Sciatic nerve (tissue), 2 donors: ENCODE measurements around the gene LRP2. TPM values are rescaled to one million over a fixed set of nuclear protein-coding genes. Genes with fewer than 3 reads are reported as not detected.
"Not testable (repeated sequence)": the region's sequence is repeated elsewhere in the genome, so short reads cannot be mapped to it uniquely, and the experiment has no call there.

ENCODE experiments used
- ATAC-seq: fragments of 200-7000 bp; cut with Tn5 transposase; one replicate; pipeline ENCODE4 v1.9.1; 2020; ENCODE audit warnings: mild to moderate bottlenecking, moderate library complexity
- DNase-seq: peaks from one replicate; pipeline ENCODE4 v3.0.0-alpha.2; 2020; ENCODE audit warnings: low spot score
- intact Hi-C: fragments of 100-400 bp; cut with DNase I; formaldehyde crosslinking; loops from one replicate; pipeline ENCODE4 v1.14.2; 2022
- total RNA-seq: library from RNA; stranded (reverse); fragmentation: NEBNext Ultra II Directional; extraction: Animal tissue kit (Norgen Biotek cat#: 25700); gene quantifications from one replicate; pipeline ENCODE4 v1.2.1, GENCODE V29; 2021
- donor health status: DM: no; HTN: no; CAD: no.
- donor health status: DM: no; HTN: no; CAD: no.

Gene LRP2
- total RNA-seq, 1 donor from 2014 or later = 0.89 TPM

DNA sequence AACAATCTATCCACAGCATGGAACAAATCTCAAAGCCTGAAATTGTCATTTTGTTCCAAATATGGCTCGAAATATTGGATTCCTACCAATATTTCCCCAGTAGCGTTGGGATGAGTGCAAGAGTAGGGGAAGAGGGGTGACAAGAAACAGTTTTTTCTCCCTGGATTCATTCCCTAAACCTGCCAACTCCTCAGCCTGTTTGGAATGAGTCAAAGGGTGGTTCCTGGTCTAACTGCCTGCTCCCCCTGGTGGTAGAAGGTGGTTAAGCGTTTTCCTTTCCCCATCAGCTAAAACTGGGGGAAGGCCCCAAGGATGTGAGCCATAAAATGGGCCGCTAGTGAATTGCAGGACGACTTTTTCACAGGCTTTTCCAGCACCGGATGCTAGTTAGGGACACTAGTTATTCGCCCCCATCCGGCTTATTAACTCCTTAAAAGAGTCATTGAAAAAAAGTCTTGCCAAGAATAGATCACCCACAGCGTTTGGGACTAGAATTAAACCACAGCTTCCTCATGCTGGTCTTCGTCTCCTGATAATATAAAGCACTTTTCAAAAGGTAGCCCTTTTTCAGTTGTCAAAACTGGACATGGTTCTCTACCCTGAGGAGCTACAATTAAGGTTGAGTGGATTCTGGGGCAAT lies 220.5 kb downstream of the LRP2 start:
- ATAC-seq = no peak
- intact Hi-C loops = no loop called here

DNA sequence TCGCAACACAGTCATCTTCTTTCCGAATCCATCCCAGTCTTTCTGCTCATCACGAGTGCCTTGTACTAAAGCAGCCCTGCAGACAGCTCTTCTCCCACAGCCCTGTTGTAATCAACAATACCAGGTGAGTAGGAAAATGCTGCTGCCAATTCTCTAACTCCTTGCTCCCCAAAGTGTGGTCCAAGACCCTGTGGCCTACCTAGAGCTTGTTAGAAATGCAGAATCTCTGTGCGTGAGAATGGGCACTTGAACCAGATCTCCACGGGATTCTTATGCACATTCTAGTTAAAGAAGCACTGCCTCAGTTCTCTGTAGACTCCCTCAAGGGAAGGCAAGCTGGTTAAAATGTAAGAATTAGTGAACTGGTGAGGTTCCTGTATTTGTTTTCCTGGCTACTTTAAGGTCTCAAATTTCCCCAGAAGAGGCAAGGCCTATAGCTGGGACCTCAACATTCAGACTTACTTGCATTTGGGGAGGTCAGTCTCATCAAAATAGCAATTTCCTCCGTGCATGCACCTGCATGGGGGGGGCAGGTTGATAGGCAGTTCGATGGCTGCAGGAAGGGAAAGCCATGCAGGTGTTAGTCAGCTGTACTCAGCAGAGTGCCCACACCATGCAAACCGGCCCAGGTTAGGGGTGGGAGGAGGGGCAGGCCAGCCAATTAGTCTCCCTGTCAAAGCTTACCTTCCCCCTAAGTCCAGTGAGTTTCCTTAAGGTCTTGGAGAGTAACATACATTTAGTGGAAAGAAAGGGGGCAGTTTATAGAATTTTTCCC lies 222.2 kb downstream of the LRP2 start:
- intact Hi-C loops = loop anchor here (5.0 kb wide), 1 partner anchor 397 kb away; no protein-coding TSS in a partner anchor
- no peak for DNase-seq
- no peak for ATAC-seq

More for the DNA sequence above, 220.5 kb downstream of the LRP2 start:
- DNase-seq = peak; percentile 67

DNA sequence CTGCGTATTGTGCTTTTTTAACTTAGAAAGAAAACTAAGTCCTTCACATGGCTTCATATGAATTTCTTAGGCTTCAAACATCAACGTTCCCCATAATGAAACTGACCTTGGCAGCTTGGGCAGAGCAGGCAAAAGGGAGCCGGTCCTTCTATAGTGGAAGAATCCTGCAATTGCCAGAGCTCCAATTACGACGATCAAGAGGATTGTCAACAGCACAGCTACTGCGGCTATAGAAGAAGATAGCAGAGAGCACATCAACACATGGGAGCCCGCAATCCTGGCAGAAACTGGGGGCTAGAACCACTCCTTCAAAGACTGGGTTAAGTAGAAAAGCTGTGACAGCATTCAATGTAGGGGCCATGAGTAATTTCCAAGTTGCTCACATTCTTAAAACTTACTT lies 223.2 kb downstream of the LRP2 start:
- ATAC-seq (no peak), DNase-seq (no peak)
- intact Hi-C loops = loop anchor here (5.0 kb wide), 1 partner anchor 398 kb away; no protein-coding TSS in a partner anchor

DNA sequence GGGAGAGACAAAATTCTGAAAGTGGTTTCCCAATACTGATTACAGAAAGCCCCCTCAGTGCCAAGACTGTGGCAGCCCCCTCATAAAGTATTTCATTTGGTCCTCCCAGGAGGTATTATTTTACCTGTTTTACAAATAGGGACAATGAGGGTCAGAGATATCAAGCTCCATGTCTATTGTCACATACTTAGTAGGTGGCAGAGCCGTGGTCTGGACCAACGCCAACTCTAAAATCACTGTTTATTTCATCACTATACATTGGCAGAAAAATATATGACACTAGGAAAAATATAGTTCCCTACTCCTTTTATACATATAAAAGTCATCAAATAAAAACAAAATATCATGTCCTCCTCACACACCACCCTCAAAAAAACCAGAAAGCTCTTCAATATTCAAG lies 224.4 kb downstream of the LRP2 start:
- no peak for ATAC-seq
- intact Hi-C loops = loop anchor here (5.0 kb wide), 1 partner anchor 399 kb away; no protein-coding TSS in a partner anchor
- no peak for DNase-seq

DNA sequence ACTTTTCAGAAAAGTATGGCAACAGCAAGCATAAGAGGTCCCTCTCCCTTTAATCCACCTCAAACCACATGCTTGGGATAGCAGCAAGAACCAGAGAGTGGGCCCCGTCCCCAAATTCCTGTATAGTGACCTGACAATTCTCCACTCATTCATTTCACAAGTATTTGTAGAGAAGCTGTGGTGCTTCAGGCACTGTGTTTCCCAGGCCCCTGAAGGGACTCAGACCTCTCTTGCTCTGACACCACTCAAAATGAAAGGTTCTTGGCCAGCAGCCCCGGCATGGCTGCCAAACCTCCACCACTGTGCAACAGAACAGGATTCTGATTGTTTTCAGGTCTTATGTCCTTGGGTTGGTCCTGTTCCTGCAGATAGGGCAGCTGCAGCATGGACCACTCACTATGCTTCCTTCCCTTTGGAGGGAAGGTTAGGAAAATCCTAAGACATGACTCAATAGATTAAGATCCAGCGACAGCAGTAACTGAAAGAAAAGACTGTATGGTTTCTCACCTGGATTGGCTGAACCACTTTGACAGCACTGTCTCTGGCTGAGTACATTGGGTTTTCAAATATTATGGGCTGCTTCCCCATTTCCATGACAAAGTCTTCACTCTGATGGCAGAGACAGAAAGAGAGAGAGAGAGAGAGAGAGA lies 225.3 kb downstream of the LRP2 start:
- intact Hi-C loops = loop anchor here (5.0 kb wide), 1 partner anchor 400 kb away; no protein-coding TSS in a partner anchor
- ATAC-seq (no peak), DNase-seq (no peak)

DNA sequence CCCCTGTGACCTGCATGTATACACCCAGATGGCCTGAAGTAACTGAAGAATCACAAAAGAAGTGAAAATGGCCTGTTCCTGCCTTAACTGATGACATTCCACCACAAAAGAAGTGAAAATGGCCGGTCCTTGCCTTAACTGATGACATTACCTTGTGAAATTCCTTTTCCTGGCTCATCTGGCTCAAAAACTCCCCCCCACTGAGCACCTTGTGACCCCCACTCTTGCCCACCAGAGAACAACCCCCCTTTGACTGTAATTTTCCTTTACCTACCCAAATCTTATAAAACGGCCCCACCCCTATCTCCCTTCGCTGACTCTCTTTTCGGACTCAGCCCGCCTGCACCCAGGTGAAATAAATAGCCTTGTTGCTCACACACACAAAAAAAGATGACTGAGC lies 225.9 kb downstream of the LRP2 start:
- not testable (repeated sequence) for ATAC-seq, DNase-seq
- intact Hi-C loops = loop anchor here (5.0 kb wide), 1 partner anchor 401 kb away; no protein-coding TSS in a partner anchor

DNA sequence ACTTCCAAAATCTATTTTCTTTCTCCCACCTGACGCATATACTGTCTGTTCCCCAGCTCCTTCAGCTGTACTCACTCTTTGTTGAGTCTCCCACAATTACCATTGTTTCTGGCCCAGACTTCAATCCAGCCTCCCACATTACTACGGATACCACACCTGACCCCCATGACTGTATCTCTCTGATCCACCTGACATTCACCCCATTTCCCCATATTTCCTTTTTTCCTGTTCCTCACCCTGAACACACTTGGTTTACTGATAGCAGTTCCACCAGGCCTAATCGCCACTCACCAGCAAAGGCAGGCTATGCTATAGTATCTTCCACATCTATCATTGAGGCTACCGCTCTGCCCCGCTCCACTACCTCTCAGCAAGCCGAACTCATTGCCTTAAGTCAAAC lies 228.1 kb downstream of the LRP2 start:
- intact Hi-C loops, DNase-seq, ATAC-seq: not testable (repeated sequence)

DNA sequence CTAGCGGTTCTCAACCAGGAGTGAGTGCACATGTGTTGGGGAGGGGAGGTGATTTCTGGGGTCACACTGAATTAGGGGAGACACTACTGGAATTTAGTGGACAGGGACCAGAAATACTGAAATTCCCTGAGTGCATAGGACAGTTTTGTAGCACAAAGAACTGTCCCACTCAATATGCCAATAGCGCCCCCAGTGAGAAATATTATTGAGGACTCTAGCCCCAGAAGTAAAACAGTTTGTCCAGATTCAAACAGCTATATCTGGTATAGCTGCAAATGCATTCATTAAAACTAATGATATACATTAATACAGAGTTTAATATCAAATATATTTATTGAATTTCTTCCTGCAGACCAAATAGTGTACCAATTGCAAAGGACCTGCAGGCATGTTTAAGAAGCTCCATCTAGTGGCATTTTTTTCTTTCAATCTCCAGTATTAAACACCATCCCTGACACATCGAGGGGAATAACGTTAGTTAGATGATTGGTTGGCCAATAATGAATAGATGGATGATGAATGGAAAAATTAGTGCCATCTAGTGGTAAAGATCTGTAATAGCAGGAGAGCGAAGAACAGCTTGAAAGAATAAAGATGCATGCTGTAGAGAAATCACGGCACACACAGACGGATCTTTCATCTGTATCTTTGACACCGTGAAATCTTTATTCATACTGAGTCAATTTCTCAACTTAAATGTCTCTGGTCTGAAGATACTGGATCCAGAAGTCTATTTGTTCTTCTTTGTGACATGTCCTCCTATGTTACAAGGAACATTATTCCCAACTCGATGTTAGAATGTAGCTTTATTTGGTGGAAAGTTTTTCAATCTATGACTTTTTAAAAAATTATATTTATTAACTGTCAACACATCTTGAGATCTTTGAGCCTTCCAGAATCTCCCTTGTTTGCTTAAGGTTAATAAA lies 230.5 kb downstream of the LRP2 start:
- ATAC-seq (peak; percentile 71), DNase-seq (no peak)
- intact Hi-C loops = no loop called here

DNA sequence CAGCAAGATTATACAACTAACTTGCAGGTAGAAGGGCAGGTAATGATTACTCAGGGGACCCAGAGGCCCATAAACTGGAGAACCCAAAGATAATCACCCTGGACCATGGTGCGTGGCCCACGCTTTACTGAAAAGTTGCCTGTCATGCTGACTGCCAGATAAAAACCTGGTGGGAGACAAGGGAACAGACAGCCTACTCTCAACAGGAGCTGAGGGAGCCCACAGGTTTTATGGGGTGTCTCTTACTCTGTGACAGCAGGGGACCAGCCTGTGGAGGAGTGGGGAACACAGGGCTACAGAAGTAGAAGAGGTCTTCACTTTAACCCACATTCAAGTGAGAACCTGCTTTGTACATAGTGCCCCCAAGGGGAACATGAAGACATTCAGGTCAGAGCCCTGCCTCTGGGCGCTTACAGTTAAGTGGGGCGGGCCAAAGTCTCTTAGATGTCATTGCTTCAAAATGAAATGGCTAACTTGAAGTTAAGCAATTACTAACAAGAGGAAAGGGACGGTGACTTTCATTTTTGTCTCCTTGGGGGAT lies 232.6 kb downstream of the LRP2 start:
- no peak for DNase-seq
- intact Hi-C loops = no loop called here
- no peak for ATAC-seq

DNA sequence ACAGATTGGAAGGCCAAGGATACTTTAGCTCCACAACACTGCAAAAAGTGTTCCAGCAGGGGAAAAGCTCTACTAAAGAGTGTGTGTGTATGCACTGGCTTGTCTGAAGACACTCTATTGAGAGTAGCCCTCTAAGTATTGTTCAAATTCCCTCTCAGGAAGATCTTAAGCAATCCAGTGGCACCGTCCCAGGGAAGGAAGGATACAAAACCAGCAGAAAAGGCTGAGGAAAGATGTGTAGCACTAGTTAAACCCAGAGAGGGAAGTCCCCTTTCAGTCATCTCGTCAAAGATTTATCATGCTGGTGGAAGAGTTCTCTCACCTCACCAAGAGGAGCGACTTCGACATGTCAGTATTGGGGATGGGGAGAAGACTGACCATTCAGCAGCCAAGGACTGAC lies 242.5 kb downstream of the LRP2 start:
- DNase-seq (no peak), ATAC-seq (no peak)
- intact Hi-C loops = no loop called here

DNA sequence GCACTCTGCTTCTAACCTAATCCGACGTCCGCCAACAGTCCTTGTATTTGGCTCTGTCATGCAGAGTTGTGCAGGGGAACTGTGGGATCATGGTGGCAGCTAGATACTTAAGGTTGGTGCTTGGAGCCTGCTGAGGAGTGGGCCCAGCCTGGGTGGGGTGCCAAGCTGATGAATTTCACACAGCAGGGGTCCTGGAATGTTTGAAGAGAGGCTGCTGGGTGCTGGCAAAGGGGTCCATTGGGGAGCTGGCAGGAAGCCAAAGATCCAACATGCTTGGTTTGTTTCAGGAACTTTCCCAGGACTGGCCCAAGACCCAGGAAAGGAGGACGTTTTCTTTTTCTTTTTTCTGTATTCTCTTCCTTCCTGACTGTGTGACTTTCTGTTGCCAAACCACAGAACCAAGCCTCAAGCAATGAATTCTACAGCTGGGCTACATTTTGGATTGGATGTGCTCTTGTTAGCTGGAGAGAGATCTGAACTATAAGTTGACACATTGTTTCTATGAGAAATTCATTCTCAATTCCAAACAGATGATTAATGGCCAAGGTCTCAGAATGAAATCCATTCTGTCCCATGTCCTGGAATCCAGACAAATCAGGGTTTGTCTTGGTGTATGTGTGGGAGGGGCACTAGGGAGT lies 243.1 kb downstream of the LRP2 start:
- intact Hi-C loops = no loop called here
- DNase-seq (no peak), ATAC-seq (no peak)

DNA sequence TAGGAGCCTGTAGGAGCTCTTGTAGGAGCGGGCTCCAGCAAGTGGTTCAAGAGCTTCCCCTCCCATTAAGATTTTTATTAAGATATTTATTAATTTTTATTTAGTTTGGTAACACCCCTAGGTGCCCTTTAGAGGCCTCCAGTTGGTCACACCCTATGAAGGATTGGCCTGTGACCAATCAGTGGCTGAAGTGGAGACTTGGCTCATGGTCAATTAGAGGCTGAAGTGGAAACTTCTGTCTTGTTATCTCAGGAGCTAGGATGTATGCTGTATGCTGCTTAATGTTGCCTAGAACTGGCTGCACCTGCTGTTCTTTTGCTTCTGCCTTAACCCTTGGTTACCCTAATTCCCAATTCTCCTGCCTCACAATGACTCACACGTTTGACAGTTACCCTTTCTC lies 244.3 kb downstream of the LRP2 start:
- intact Hi-C loops = no loop called here
- ATAC-seq (no peak), DNase-seq (no peak)

DNA sequence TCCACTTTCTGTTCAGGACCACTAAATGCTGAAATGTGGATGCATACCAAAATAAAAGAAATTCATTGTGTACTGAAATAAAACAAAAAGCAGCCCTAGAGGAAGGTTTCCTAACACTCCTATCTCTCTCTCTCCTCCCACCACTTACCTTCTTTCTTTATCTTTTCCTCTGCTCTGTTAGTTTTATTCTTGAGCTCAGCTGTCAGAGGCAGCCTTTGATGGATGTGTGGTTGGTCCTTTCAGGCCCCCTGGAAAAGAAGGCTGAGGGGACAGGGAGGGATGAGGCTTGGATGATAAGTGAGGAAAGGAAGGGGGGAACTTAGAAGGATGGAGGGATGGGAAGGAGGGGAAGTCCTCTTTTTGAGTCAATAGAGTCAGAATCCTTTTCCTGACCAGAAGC lies 245.3 kb downstream of the LRP2 start:
- DNase-seq (no peak), ATAC-seq (no peak)
- intact Hi-C loops = no loop called here

DNA sequence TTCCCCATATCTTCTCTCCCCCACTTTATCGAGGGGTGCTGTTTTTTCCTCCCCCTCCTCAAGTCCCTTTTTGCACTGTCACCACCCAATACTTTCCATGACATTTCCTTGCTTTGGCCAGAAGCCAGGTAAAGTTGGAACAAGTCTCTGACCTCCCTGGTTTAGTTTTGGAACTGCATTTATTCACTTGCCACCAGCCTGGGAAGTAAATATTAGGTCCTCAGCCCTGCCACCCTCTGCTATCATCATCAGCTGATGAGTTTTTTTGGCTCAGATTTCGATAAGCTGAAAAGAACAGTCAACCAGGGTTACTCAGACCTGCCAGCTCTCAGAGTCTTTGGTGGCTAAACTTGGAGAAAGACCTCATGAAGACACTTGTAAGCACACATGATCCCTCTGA lies 246.0 kb downstream of the LRP2 start:
- intact Hi-C loops = no loop called here
- no peak for ATAC-seq
- DNase-seq = no peak

DNA sequence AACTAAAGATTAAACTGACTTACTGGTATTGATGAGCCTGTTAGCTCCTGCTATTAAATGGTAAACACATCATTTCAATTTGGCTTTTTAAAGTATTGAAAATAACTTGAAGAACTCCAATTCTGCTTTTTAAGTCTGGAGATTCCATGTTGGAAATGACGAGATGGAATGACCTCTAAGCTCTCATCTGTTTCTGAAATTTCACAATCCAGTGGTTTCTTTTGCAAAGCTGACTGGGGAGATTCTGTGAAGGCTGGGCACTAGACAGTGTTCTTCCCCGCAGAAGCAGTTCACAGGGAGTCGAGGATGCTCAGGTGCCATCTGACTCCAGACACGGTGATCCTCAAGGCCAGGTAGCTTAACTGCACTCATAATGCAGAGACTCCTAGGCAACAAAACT lies 248.3 kb downstream of the LRP2 start:
- ATAC-seq = no peak
- intact Hi-C loops = no loop called here

DNA sequence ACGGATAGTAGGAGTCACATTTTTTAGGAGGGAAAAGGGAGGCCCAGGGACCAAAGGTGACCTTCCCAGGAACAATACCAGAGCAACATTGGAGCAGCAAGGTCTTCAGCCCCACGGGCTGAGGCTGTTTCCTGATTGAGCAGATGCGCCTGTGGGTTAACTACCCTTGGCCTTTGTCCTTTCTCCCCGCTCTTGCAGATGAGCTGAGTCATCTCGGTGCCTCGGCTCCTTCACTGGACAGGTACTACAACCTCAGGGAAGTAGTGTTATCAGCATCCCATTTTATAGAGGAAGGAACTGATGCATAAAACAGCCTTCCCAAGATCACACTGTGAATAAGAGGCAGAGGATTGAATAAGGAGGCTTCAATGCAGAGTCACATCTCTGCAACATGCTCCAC lies 249.5 kb downstream of the LRP2 start:
- intact Hi-C loops = no loop called here
- DNase-seq (no peak), ATAC-seq (no peak)

More for the DNA sequence above, 248.3 kb downstream of the LRP2 start:
- DNase-seq = no peak

DNA sequence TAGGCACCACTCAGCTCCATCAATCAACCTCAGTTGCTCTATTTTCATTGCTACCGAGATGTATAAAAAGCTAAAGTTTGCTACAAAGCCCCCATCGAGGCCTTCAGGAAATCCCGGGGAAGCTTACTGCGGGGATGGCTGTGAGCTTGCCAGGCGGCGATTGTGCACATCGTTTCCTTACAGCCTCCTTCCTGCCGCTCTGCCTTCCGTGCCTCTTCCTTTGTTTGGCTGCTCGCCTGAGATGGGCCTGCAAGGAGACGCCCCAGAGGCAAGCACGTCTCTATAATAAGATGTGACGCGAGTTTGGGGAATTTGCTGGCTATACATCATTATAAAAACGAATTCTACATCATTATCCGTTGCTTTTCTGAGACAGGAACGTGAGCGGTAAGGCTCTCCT lies 251.4 kb downstream of the LRP2 start:
- ATAC-seq (no peak), DNase-seq (no peak)
- intact Hi-C loops = no loop called here

DNA sequence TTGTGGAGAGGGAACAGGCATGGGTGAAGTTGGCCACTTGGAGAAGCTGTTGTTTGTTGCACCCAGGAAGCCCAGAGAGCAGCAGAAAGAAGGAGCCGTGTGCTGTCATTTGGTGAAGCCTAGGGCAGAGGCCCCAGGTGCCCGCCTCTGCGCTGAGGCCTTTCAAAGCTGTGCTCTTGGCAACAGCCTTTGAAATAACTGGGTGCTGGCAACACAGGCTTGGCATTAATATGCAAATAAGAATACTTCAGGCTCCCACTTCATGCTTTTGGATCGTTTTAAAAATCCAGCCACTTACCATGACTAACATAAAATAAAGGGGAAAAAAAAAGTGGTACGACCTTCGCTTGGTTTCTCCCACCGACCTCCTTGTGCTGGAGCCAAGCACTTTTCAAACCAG lies 251.9 kb downstream of the LRP2 start:
- ATAC-seq (no peak), DNase-seq (no peak)
- intact Hi-C loops = no loop called here
